DND-41 (cell line): ENCODE results near the gene OVAAL.

Experiments
- EZH2 ChIP-seq: IDR thresholded peaks from 3 replicates; pipeline ENCODE4 v1.6.1; 2012; ENCODE audit warnings: borderline replicate concordance, low read depth, mild to moderate bottlenecking, moderate library complexity, low read length, inconsistent platforms; ENCODE audit not compliant: severe bottlenecking
- TF ChIP-seq, protein P1 (sequence below): IDR thresholded peaks from 2 replicates; pipeline ENCODE4 v1.5.1; 2012; ENCODE audit warnings: borderline replicate concordance, low read length, moderate library complexity, mild to moderate bottlenecking; ENCODE audit not compliant: poor library complexity, severe bottlenecking; ENCODE audit errors: extremely low read depth

DNA sequence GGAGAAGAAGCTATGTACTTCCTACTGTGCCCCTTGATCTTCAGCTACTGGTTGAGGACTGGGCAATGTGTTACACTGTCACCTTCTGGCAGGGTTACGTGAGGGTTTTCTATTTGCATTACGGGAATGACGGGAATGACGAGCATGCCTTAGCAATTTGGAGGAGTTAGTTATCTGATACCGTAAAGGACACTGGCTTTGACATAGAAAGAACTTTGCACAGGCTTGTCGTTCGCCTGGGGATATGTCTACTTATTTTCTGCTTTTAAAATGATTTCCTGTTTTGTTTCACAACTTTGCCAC is 36.6 kb upstream of the OVAAL start:
- TF ChIP-seq, protein P1, sequence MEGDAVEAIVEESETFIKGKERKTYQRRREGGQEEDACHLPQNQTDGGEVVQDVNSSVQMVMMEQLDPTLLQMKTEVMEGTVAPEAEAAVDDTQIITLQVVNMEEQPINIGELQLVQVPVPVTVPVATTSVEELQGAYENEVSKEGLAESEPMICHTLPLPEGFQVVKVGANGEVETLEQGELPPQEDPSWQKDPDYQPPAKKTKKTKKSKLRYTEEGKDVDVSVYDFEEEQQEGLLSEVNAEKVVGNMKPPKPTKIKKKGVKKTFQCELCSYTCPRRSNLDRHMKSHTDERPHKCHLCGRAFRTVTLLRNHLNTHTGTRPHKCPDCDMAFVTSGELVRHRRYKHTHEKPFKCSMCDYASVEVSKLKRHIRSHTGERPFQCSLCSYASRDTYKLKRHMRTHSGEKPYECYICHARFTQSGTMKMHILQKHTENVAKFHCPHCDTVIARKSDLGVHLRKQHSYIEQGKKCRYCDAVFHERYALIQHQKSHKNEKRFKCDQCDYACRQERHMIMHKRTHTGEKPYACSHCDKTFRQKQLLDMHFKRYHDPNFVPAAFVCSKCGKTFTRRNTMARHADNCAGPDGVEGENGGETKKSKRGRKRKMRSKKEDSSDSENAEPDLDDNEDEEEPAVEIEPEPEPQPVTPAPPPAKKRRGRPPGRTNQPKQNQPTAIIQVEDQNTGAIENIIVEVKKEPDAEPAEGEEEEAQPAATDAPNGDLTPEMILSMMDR: no peak
- no peak for TF ChIP-seq EZH2
